Endodermal cell (in vitro differentiated cells): ENCODE data around the gene SLC17A3. TPM values are rescaled to one million over a fixed set of nuclear protein-coding genes. Genes with fewer than 3 reads are reported as not detected.
A peak's percentile ranks its signal among the peaks of the same experiment; 100 is the strongest.

ENCODE experiments used
- DNase-seq: peaks from one replicate; pipeline ENCODE4 v3.0.0-alpha.2; 2017
- H3K27ac ChIP-seq: 2 replicates; pipeline ENCODE4 v1.5.1; 2013; ENCODE audit warnings: mild to moderate bottlenecking, low read depth, low read length, moderate library complexity
- H3K27me3 ChIP-seq: 2 replicates; pipeline ENCODE4 v1.6.1; 2013; ENCODE audit warnings: mild to moderate bottlenecking, low read length, moderate library complexity; ENCODE audit not compliant: insufficient read depth, control insufficient read depth, poor library complexity, severe bottlenecking
- H3K36me3 ChIP-seq: 2 replicates; pipeline ENCODE4 v1.7.0; 2013; ENCODE audit warnings: mild to moderate bottlenecking, low read length, moderate library complexity; ENCODE audit not compliant: control insufficient read depth, insufficient read depth
- H3K4me1 ChIP-seq: one replicate; pipeline ENCODE4 v1.7.0; 2013; ENCODE audit warnings: low read length; ENCODE audit not compliant: control insufficient read depth, insufficient read depth
- H3K4me3 ChIP-seq: 2 replicates; pipeline ENCODE4 v1.5.1; 2013; ENCODE audit warnings: mild to moderate bottlenecking, low read length, moderate library complexity
- H3K9ac ChIP-seq: 2 replicates; pipeline ENCODE4 v1.6.1; 2013; ENCODE audit warnings: mild to moderate bottlenecking, low read length, moderate library complexity; ENCODE audit not compliant: poor library complexity, severe bottlenecking; ENCODE audit errors: extremely low read depth
- H3K9me3 ChIP-seq: 2 replicates; pipeline ENCODE4 v1.6.1; 2013; ENCODE audit warnings: mild to moderate bottlenecking, low read length, moderate library complexity; ENCODE audit not compliant: control insufficient read depth
- H3K27ac Mint-ChIP-seq: 2 replicates; pipeline ENCODE4 v1.8.0; 2020; ENCODE audit warnings: mixed read lengths
- H3K27me3 Mint-ChIP-seq: 2 replicates; pipeline ENCODE4 v1.8.0; 2021; ENCODE audit warnings: mild to moderate bottlenecking, mixed read lengths; ENCODE audit not compliant: insufficient read depth
- H3K36me3 Mint-ChIP-seq: 2 replicates; pipeline ENCODE4 v1.8.0; 2020; ENCODE audit warnings: low read depth, mixed read lengths
- H3K4me1 Mint-ChIP-seq: 2 replicates; pipeline ENCODE4 v1.8.0; 2020; ENCODE audit warnings: mixed read lengths
- H3K4me3 Mint-ChIP-seq: 2 replicates; pipeline ENCODE4 v1.8.0; 2020; ENCODE audit warnings: mild to moderate bottlenecking, moderate library complexity, mixed read lengths
- H3K9me3 Mint-ChIP-seq: 2 replicates; pipeline ENCODE4 v1.8.0; 2020; ENCODE audit warnings: mild to moderate bottlenecking, mixed read lengths
- WGBS, 2 experiments: methylation state at CpG; one replicate each; pipeline versions ENCODE4 v1.1.5 to v1.1.7; 2013; ENCODE audit warnings: missing lambda C conversion rate in 2 of 2, mixed read lengths in 1 of 2; ENCODE audit not compliant: insufficient coverage in 1 of 2, insufficient read length in 1 of 2; 5-methylcytosine and 5-hydroxymethylcytosine counted together
- total RNA-seq, 2 donors: library from RNA; stranded (reverse); fragmentation: NEBNext Ultra II Directional in 1 of 2; extraction: Animal tissue kit (Norgen Biotek cat#: 25700) in 1 of 2; gene quantifications; 2 replicates in 1 of 2; 3 replicates in 1 of 2; pipeline ENCODE4 v1.2.1, GENCODE V29; 2021
- TF ChIP-seq, protein P1 (sequence below): fragments of 200-600 bp; sonication (generic); conservative IDR thresholded peaks from 2 replicates; pipeline ENCODE4 v1.5.0; 2021; ENCODE audit warnings: antibody characterized with exemption, mild to moderate bottlenecking

Gene SLC17A3
- total RNA-seq, 2 donors from 2014 or later: not detected

GRCh38 chr6:25898289-25898977 lies 24.4 kb upstream of the SLC17A3 start:
- Mint-ChIP-seq H3K4me3 (no peak overlapping the region), H3K27ac (no peak overlapping the region), H3K27me3 (no peaks in the 10 kb centered on the region), H3K4me1 (peaks cover 15% of the 10 kb centered on the region), H3K36me3 (no peaks in the 10 kb centered on the region), H3K9me3 (no peaks in the 10 kb centered on the region)
- Histone ChIP-seq H3K9ac (no peak overlapping the region), H3K4me3 (no peak overlapping the region), H3K9me3 (no peaks in the 10 kb centered on the region), H3K36me3 (no peaks in the 10 kb centered on the region), H3K27me3 (no peaks in the 10 kb centered on the region), H3K4me1 (no peaks in the 10 kb centered on the region), H3K27ac (no peak overlapping the region)
- TF ChIP-seq, protein P1, sequence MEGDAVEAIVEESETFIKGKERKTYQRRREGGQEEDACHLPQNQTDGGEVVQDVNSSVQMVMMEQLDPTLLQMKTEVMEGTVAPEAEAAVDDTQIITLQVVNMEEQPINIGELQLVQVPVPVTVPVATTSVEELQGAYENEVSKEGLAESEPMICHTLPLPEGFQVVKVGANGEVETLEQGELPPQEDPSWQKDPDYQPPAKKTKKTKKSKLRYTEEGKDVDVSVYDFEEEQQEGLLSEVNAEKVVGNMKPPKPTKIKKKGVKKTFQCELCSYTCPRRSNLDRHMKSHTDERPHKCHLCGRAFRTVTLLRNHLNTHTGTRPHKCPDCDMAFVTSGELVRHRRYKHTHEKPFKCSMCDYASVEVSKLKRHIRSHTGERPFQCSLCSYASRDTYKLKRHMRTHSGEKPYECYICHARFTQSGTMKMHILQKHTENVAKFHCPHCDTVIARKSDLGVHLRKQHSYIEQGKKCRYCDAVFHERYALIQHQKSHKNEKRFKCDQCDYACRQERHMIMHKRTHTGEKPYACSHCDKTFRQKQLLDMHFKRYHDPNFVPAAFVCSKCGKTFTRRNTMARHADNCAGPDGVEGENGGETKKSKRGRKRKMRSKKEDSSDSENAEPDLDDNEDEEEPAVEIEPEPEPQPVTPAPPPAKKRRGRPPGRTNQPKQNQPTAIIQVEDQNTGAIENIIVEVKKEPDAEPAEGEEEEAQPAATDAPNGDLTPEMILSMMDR: no peak
- WGBS, 2 experiments: 89 to 92% methylated on average over 3 to 5 of the region's 5 CpGs
- DNase-seq: peak; percentile 71

DNA sequence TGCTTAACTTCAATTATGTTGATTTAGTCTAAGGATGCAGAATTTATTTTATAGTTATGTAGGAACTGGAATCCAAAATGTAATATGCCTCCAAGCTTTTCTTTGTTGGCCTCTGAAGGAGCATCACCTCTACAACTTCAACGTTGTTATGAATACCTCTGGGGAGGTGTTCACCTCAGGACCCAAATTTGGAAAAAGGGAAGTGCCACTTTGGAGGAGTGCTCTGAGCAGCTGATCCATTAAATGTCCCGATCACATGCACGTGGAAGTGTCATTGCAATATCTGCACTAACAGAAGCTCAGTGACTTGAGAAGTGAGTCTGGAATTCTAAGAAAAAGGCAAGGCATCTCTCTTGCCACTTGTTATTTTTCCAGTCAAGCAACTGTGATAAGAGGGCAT lies 22.2 kb upstream of the SLC17A3 start:
- TF ChIP-seq, protein P1: no peak
- Histone ChIP-seq H3K27ac (no peak overlapping the region), H3K9me3 (no peaks in the 10 kb centered on the region), H3K36me3 (no peaks in the 10 kb centered on the region), H3K27me3 (no peaks in the 10 kb centered on the region), H3K9ac (no peak overlapping the region), H3K4me1 (no peaks in the 10 kb centered on the region), H3K4me3 (no peak overlapping the region)
- WGBS, 2 experiments: 94 to 96% methylated on average over 2 to 3 of the region's 3 CpGs
- H3K9me3 Mint-ChIP-seq: no peaks in the 10 kb centered on the region
- H3K36me3 Mint-ChIP-seq: no peaks in the 10 kb centered on the region
- H3K27ac Mint-ChIP-seq: no peak overlapping the region
- no peaks in the 10 kb centered on the region for H3K27me3 Mint-ChIP-seq
- H3K4me1 Mint-ChIP-seq: peaks cover 15% of the 10 kb centered on the region
- no peak overlapping the region for H3K4me3 Mint-ChIP-seq
- no peak for DNase-seq

- DNase-seq: no peak
- Histone ChIP-seq H3K9ac (no peak overlapping the region), H3K9me3 (no peaks in the 10 kb centered on the region), H3K27me3 (no peaks in the 10 kb centered on the region), H3K36me3 (no peaks in the 10 kb centered on the region), H3K4me3 (no peak overlapping the region), H3K4me1 (no peaks in the 10 kb centered on the region), H3K27ac (no peak overlapping the region)
- WGBS, 2 experiments: 100% methylated on average over 1 of the region's 1 CpG; no CpG with 5 or more reads in 1 of the 2 experiments
- Mint-ChIP-seq H3K27ac (no peak overlapping the region), H3K4me1 (peaks cover 15% of the 10 kb centered on the region), H3K36me3 (no peaks in the 10 kb centered on the region), H3K27me3 (no peaks in the 10 kb centered on the region), H3K9me3 (no peaks in the 10 kb centered on the region), H3K4me3 (no peak overlapping the region)
- TF ChIP-seq, protein P1: no peak
Observed at GRCh38 chr6:25895771-25896170, 21.7 kb upstream of the SLC17A3 start.
